IMR-90 (cell line): ENCODE results near the gene MTPN.

Source experiments
- FOS ChIP-seq: fragments of 150-350 bp; IDR thresholded peaks from 2 replicates; pipeline ENCODE4 v1.6.1; 2016; ENCODE audit warnings: low read depth, low read length
- MAFK ChIP-seq: IDR thresholded peaks from 2 replicates; pipeline ENCODE4 v1.6.1; 2012; ENCODE audit warnings: low read depth, low read length, improper control_type of control experiment
- MXI1 ChIP-seq: IDR thresholded peaks from 2 replicates; pipeline ENCODE4 v1.6.1; 2012; ENCODE audit warnings: low read depth, mild to moderate bottlenecking, low read length, moderate library complexity, borderline replicate concordance
- POLR2A ChIP-seq: IDR thresholded peaks from 2 replicates; pipeline ENCODE4 v1.6.1; 2012; ENCODE audit warnings: mild to moderate bottlenecking, low read depth, low read length
- RCOR1 ChIP-seq: IDR thresholded peaks from 2 replicates; pipeline ENCODE4 v1.6.1; 2012; ENCODE audit warnings: mild to moderate bottlenecking, low read length, improper control_type of control experiment; ENCODE audit not compliant: insufficient replicate concordance
- RFX5 ChIP-seq: IDR thresholded peaks from 2 replicates; pipeline ENCODE4 v1.8.0; 2012; ENCODE audit warnings: low read depth, mild to moderate bottlenecking, low read length, moderate library complexity
- SMC3 ChIP-seq: fragments of 150-350 bp; IDR thresholded peaks from 2 replicates; pipeline ENCODE4 v1.6.1; 2016; ENCODE audit warnings: low read depth, mild to moderate bottlenecking, antibody characterized with exemption, low read length, moderate library complexity
- TF ChIP-seq, protein P1 (sequence below): conservative IDR thresholded peaks from 2 replicates; pipeline ENCODE4 v1.5.1; 2012; ENCODE audit warnings: mild to moderate bottlenecking, low read depth, low read length, improper control_type of control experiment
- TF ChIP-seq, protein P2 (sequence below): fragments of 150-350 bp; IDR thresholded peaks from 2 replicates; pipeline ENCODE4 v1.6.1; 2016; ENCODE audit warnings: low read depth, mild to moderate bottlenecking, low read length, moderate library complexity, borderline replicate concordance
- TF ChIP-seq, protein P3 (sequence below): fragments of 150-350 bp; IDR thresholded peaks from 2 replicates; pipeline ENCODE4 v1.6.1; 2017; ENCODE audit warnings: mild to moderate bottlenecking, antibody characterized with exemption, low read length, low read depth

DNA sequence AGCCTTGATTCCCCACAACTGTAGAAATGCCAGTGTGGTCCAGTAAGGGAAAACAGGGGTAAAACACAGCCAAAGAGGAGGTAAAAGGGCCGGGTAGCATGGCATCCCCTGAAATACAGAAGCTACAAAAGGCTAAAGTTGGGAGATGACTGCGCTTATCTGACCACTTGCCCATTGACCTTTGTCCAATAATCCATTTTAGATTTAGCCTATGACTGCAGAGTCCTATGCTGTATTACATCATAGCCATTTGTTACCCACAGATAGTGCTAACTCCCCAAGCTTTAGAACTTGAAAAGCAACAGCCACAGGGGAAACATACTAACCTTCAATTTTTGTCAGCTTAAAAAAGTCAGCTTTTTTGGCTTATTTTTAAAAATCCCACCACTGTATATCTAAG is 26.2 kb downstream of the MTPN start:
- TF ChIP-seq, protein P1, sequence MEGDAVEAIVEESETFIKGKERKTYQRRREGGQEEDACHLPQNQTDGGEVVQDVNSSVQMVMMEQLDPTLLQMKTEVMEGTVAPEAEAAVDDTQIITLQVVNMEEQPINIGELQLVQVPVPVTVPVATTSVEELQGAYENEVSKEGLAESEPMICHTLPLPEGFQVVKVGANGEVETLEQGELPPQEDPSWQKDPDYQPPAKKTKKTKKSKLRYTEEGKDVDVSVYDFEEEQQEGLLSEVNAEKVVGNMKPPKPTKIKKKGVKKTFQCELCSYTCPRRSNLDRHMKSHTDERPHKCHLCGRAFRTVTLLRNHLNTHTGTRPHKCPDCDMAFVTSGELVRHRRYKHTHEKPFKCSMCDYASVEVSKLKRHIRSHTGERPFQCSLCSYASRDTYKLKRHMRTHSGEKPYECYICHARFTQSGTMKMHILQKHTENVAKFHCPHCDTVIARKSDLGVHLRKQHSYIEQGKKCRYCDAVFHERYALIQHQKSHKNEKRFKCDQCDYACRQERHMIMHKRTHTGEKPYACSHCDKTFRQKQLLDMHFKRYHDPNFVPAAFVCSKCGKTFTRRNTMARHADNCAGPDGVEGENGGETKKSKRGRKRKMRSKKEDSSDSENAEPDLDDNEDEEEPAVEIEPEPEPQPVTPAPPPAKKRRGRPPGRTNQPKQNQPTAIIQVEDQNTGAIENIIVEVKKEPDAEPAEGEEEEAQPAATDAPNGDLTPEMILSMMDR = no peak
- no peak for TF ChIP-seq SMC3
- TF ChIP-seq POLR2A = no peak
- TF ChIP-seq, protein P2, sequence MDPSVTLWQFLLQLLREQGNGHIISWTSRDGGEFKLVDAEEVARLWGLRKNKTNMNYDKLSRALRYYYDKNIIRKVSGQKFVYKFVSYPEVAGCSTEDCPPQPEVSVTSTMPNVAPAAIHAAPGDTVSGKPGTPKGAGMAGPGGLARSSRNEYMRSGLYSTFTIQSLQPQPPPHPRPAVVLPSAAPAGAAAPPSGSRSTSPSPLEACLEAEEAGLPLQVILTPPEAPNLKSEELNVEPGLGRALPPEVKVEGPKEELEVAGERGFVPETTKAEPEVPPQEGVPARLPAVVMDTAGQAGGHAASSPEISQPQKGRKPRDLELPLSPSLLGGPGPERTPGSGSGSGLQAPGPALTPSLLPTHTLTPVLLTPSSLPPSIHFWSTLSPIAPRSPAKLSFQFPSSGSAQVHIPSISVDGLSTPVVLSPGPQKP = no peak
- TF ChIP-seq, protein P3, sequence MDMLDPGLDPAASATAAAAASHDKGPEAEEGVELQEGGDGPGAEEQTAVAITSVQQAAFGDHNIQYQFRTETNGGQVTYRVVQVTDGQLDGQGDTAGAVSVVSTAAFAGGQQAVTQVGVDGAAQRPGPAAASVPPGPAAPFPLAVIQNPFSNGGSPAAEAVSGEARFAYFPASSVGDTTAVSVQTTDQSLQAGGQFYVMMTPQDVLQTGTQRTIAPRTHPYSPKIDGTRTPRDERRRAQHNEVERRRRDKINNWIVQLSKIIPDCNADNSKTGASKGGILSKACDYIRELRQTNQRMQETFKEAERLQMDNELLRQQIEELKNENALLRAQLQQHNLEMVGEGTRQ = no peak
- no peak for TF ChIP-seq RFX5
- TF ChIP-seq RCOR1 = no peak
- no peak for TF ChIP-seq FOS
- TF ChIP-seq MXI1 = no peak
- TF ChIP-seq MAFK = no peak
